HepG2 (cell line): ENCODE data around the gene DQX1. TPM values are rescaled to one million over a fixed set of nuclear protein-coding genes. Genes with fewer than 3 reads are reported as not detected.

Experiments used
- HNRNPL ChIP-seq: fragments of 200-400 bp; formaldehyde crosslinking; IDR thresholded peaks from 2 replicates; pipeline ENCODE4 v1.6.1; 2017; ENCODE audit warnings: mild to moderate bottlenecking, low read depth, low read length
- JARID2 ChIP-seq: sonication (generic); formaldehyde crosslinking; IDR thresholded peaks from 2 replicates; pipeline ENCODE4 v1.8.1; 2023; ENCODE audit warnings: missing genetic modification reagents, inconsistent platforms; ENCODE audit not compliant: insufficient replicate concordance
- NCOA1 ChIP-seq: sonication (generic); formaldehyde crosslinking; IDR thresholded peaks from 2 replicates; pipeline ENCODE4 v1.9.0; 2021; ENCODE audit warnings: missing genetic modification reagents
- NR2F6 ChIP-seq, 2 experiments: IDR thresholded peaks; 2 replicates each; pipeline ENCODE4 v1.6.1; 2016; ENCODE audit warnings: antibody characterized with exemption in 1 of 2, mild to moderate bottlenecking in 1 of 2
- PRMT3 ChIP-seq: sonication (generic); formaldehyde crosslinking; IDR thresholded peaks from 2 replicates; pipeline ENCODE4 v1.8.1; 2022; ENCODE audit warnings: low read depth, mild to moderate bottlenecking, moderate library complexity, missing genetic modification reagents, borderline replicate concordance
- REPIN1 ChIP-seq: sonication (generic); formaldehyde crosslinking; IDR thresholded peaks from 2 replicates; pipeline ENCODE4 v1.8.0; 2022; ENCODE audit warnings: missing genetic modification reagents, low read depth, mild to moderate bottlenecking, borderline replicate concordance
- REXO4 ChIP-seq: sonication (generic); formaldehyde crosslinking; IDR thresholded peaks from 2 replicates; pipeline ENCODE4 v1.8.0; 2022; ENCODE audit warnings: missing genetic modification reagents, mild to moderate bottlenecking, borderline replicate concordance
- RXRA ChIP-seq: sonication (generic); formaldehyde crosslinking; IDR thresholded peaks from 2 replicates; pipeline ENCODE4 v1.5.1; 2020; ENCODE audit warnings: missing genetic modification reagents
- TBX3 ChIP-seq: fragments of 450-650 bp; IDR thresholded peaks from 2 replicates; pipeline ENCODE4 v1.6.1; 2017; ENCODE audit warnings: antibody characterized with exemption, mild to moderate bottlenecking, inconsistent platforms, borderline replicate concordance
- THAP11 ChIP-seq: IDR thresholded peaks from 2 replicates; pipeline ENCODE4 v1.6.1; 2016; ENCODE audit warnings: missing biosample characterization, missing genetic modification reagents
- TMF1 ChIP-seq: sonication (generic); formaldehyde crosslinking; IDR thresholded peaks from 2 replicates; pipeline ENCODE4 v1.8.1; 2022; ENCODE audit warnings: low read depth, missing genetic modification reagents
- U2AF2 ChIP-seq: fragments of 200-400 bp; formaldehyde crosslinking; IDR thresholded peaks from 2 replicates; pipeline ENCODE4 v1.6.1; 2017; ENCODE audit warnings: low read depth, mild to moderate bottlenecking, low read length
- ZFX ChIP-seq: sonication (generic); formaldehyde crosslinking; IDR thresholded peaks from 2 replicates; pipeline ENCODE4 v1.4.0; 2020; ENCODE audit warnings: mild to moderate bottlenecking, low read depth, missing genetic modification reagents, moderate library complexity
- ZNF121 ChIP-seq: sonication (generic); formaldehyde crosslinking; IDR thresholded peaks from 2 replicates; pipeline ENCODE4 v1.5.0; 2020; ENCODE audit warnings: mild to moderate bottlenecking, missing genetic modification reagents
- ZSCAN22 ChIP-seq: sonication (generic); formaldehyde crosslinking; IDR thresholded peaks from 2 replicates; pipeline ENCODE4 v1.4.0; 2020; ENCODE audit warnings: mild to moderate bottlenecking, missing genetic modification reagents
- polyA plus RNA-seq, 8 experiments: library from polyadenylated mRNA; depleted of rRNA in 3 of 8; stranded (reverse) in 7 of 8; unstranded in 1 of 8; fragments of >200 nt; fragmentation: Illumina TruSeq in 4 of 8; extraction: Trizol in 4 of 8; gene quantifications; 2 replicates each; pipeline versions ENCODE4 v1.2.1 to v1.2.3, GENCODE V29; 2011 to 2016; ENCODE audit warnings: low read depth in 4 of 8, missing spikeins in 1 of 8, mixed read lengths in 1 of 8; ENCODE audit not compliant: insufficient read depth in 1 of 8
- total RNA-seq, 5 experiments: library from RNA; depleted of rRNA; stranded (reverse); fragments of >200 nt; fragmentation: Illumina TruSeq; extraction: Trizol; gene quantifications; 2 replicates each; pipeline ENCODE4 v1.2.3, GENCODE V29; 2016; ENCODE audit warnings: low read depth in 1 of 5
- TF ChIP-seq, protein P1 (sequence below): IDR thresholded peaks from 2 replicates; pipeline ENCODE4 v1.6.1; 2016; ENCODE audit warnings: missing compliant biosample characterization, missing genetic modification reagents, borderline replicate concordance
- TF ChIP-seq, protein P2 (sequence below): sonication (generic); formaldehyde crosslinking; IDR thresholded peaks from 2 replicates; pipeline ENCODE4 v1.4.0; 2020; ENCODE audit warnings: missing genetic modification reagents
- TF ChIP-seq, protein P3 (sequence below): sonication (generic); formaldehyde crosslinking; IDR thresholded peaks from 2 replicates; pipeline ENCODE4 v1.4.0; 2020; ENCODE audit warnings: mild to moderate bottlenecking, missing genetic modification reagents
- TF ChIP-seq, protein P4 (sequence below): sonication (generic); formaldehyde crosslinking; IDR thresholded peaks from 2 replicates; pipeline ENCODE4 v1.5.1; 2020; ENCODE audit warnings: missing genetic modification reagents, mild to moderate bottlenecking, borderline replicate concordance
- TF ChIP-seq, protein P5 (sequence below): sonication (generic); formaldehyde crosslinking; IDR thresholded peaks from 2 replicates; pipeline ENCODE4 v1.8.0; 2022; ENCODE audit warnings: missing genetic modification reagents, mild to moderate bottlenecking, moderate library complexity, borderline replicate concordance

Gene DQX1
- total and polyA plus RNA-seq, 2 of the 13 experiments (the other 11 are each of a cell fraction or from before 2014, with no cell fraction given), result 27.6 to 89.8 TPM

DNA sequence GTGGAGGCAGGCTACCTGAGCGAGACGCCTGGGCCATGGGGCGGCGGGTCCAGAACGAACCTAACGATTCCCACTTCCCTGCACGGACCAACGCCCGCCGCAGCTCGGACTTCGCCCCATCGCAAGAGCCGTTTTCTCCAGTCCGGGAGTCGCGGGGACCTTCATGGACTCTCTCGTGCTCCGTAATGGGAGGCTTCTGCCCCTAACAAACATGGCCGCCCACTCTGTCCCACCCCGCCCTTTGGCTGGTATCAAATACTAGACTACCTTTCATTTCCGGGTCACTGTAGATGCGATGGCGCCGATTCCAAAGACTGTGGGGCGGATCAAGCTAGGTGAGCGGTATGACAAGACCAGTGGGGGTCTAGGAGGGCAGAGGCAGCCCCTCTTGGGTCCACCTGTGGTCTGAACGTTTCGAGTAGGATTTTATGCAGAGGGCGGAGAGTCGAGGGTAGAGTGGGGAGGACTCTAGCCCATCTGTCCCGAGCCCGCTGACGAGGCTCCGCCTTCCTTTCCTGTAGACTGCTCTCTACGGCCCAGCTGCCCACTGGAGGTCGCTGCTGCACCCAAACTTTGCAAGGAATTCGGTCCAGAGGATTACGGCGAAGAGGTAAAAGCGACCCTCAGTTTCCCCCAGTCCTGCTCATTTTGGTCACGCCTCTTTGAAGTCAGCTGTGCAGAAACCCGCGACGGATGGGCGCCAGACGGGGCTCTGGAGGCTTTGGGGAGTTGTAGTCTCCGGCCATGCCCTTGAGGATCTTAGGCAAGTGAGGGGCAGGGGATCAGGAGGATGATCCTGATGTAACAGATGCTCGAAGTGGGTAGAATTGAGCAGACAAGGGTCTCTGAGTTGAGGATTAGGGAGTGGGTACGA, 43.0 kb downstream of the DQX1 start, which contains the start of the genes CCDC142 and TTC31 (continued):
- TF ChIP-seq RXRA (CRISPR knock-in tag) (peak; percentile 86), ZNF121 (CRISPR knock-in tag) (no peak), U2AF2 (no peak), TMF1 (CRISPR knock-in tag) (no peak; the same call in none of the 2 replicates), REPIN1 (peak; percentile 90), NR2F6 (IDR thresholded peaks at IDR 0.05) (peak; percentile 53; the same call in 1 of the 2 replicates), NR2F6 (CRISPR knock-in tag; IDR thresholded peaks at IDR 0.05) (peak; percentile 56; the same call in 1 of the 2 replicates), NCOA1 (CRISPR knock-in tag) (peak; percentile 98), TBX3 (no peak), ZSCAN22 (CRISPR knock-in tag) (0 out of 2 replicates have a peak, but pooled peaks have one; percentile 8), REXO4 (CRISPR knock-in tag) (no peak; the same call in none of the 2 replicates), HNRNPL (0 out of 2 replicates have a peak, but pooled peaks have one; percentile 67), ZFX (peak; percentile 75; the same call in 1 of the 2 replicates), PRMT3 (CRISPR knock-in tag) (peak; percentile 79; the same call in 1 of the 2 replicates), THAP11 (CRISPR knock-in tag) (peak; percentile 98), JARID2 (CRISPR knock-in tag) (no peak)
- TF ChIP-seq, protein P1, sequence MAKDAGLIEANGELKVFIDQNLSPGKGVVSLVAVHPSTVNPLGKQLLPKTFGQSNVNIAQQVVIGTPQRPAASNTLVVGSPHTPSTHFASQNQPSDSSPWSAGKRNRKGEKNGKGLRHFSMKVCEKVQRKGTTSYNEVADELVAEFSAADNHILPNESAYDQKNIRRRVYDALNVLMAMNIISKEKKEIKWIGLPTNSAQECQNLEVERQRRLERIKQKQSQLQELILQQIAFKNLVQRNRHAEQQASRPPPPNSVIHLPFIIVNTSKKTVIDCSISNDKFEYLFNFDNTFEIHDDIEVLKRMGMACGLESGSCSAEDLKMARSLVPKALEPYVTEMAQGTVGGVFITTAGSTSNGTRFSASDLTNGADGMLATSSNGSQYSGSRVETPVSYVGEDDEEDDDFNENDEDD (CRISPR knock-in tag), result peak; percentile 78
- TF ChIP-seq, protein P2, sequence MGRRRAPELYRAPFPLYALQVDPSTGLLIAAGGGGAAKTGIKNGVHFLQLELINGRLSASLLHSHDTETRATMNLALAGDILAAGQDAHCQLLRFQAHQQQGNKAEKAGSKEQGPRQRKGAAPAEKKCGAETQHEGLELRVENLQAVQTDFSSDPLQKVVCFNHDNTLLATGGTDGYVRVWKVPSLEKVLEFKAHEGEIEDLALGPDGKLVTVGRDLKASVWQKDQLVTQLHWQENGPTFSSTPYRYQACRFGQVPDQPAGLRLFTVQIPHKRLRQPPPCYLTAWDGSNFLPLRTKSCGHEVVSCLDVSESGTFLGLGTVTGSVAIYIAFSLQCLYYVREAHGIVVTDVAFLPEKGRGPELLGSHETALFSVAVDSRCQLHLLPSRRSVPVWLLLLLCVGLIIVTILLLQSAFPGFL, result no peak
- TF ChIP-seq, protein P3, sequence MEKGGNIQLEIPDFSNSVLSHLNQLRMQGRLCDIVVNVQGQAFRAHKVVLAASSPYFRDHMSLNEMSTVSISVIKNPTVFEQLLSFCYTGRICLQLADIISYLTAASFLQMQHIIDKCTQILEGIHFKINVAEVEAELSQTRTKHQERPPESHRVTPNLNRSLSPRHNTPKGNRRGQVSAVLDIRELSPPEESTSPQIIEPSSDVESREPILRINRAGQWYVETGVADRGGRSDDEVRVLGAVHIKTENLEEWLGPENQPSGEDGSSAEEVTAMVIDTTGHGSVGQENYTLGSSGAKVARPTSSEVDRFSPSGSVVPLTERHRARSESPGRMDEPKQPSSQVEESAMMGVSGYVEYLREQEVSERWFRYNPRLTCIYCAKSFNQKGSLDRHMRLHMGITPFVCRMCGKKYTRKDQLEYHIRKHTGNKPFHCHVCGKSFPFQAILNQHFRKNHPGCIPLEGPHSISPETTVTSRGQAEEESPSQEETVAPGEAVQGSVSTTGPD (CRISPR knock-in tag), result 0 out of 2 replicates have a peak, but pooled peaks have one; percentile 5
- TF ChIP-seq, protein P4, sequence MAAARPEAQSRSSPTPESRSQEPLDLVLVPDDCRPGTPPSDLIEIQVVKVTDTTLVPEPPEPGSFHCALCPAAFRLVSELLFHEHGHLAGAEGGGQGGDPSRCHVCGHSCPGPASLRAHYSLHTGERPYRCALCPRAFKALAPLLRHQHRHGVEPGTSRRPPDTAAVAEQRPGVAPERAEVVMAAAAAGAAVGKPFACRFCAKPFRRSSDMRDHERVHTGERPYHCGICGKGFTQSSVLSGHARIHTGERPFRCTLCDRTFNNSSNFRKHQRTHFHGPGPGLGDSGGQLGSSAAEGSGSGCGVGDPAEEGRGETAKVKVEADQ (CRISPR knock-in tag), result no peak; the same call in 1 of the 2 replicates
- TF ChIP-seq, protein P5, sequence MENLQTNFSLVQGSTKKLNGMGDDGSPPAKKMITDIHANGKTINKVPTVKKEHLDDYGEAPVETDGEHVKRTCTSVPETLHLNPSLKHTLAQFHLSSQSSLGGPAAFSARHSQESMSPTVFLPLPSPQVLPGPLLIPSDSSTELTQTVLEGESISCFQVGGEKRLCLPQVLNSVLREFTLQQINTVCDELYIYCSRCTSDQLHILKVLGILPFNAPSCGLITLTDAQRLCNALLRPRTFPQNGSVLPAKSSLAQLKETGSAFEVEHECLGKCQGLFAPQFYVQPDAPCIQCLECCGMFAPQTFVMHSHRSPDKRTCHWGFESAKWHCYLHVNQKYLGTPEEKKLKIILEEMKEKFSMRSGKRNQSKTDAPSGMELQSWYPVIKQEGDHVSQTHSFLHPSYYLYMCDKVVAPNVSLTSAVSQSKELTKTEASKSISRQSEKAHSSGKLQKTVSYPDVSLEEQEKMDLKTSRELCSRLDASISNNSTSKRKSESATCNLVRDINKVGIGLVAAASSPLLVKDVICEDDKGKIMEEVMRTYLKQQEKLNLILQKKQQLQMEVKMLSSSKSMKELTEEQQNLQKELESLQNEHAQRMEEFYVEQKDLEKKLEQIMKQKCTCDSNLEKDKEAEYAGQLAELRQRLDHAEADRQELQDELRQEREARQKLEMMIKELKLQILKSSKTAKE (CRISPR knock-in tag), result peak; percentile 65
